Skeletal muscle cell (primary cell): Measurements from ENCODE around the gene RAB11FIP2.

Source experiments
- DNase-seq: peaks from one replicate; pipeline ENCODE4 v3.0.0-alpha.2; 2010; ENCODE audit warnings: low read depth
- H3K4me3 ChIP-seq: 2 replicates; pipeline ENCODE4 v1.5.1; 2011; ENCODE audit warnings: low read depth, mild to moderate bottlenecking, control low read depth, low read length, moderate library complexity

The RAB11FIP2 gene

DNA sequence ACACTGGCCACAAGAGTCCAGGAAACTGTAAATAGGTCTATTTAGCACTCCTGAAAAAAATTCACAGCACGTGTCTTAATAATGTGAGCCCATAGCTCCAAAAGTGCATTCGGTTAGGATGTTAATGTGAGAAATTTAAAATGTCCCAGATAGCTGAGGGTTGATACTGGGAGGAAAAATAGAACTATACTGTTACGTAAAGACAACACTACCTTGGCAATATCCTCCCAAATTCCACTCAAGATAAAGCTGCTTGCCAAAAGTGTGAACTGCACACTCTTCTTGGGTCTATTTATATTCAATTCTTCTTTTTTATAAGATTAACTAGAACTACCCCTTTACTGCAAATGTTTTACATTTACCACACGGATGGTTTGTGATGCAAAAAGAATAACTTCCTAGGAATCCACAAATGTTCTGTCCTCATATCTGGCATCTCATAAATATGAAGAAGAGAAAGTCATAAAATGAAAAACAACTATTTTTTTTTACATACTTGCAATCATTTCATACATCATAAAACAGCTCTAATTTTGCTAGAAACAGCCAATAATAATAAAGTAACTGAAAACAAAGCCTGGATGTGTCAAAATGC, 10.4 kb downstream of the RAB11FIP2 start:
- no peak for DNase-seq
- no peak overlapping the region for H3K4me3 ChIP-seq

GRCh38 chr10:118035354-118036005, 11.3 kb downstream of the RAB11FIP2 start:
- no peak for DNase-seq
- no peak overlapping the region for H3K4me3 ChIP-seq

DNA sequence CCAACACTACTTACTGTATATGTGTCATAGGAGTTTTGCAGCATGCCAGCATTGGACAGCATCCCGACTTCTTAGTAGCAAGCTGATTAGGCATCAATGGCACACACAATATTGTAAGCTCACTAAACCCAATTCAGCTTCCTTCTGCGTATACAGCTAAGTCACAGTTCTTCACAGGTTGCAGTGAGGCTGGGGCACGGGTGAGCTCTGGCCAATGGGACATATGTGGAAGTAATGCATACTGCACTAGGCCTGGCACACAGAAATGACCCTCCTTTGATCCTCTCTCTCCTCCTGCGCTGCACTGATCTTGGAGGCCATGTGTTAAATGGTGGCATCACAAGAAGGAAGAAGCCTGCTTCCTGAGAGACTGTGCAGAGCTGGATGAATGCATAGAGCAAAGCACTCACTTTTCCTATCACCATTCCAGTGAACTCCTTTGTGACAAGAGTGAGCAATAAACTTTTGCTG, 11.9 kb downstream of the RAB11FIP2 start:
- H3K4me3 ChIP-seq, result no peak overlapping the region
- no peak for DNase-seq

- H3K4me3 ChIP-seq, result no peak overlapping the region
- no peak for DNase-seq
Observed at GRCh38 chr10:118033905-118034304, 12.8 kb downstream of the RAB11FIP2 start.

GRCh38 chr10:118032564-118032963, 14.2 kb downstream of the RAB11FIP2 start:
- DNase-seq, result no peak
- H3K4me3 ChIP-seq, result no peak overlapping the region

- DNase-seq, result no peak
- H3K4me3 ChIP-seq, result no peak overlapping the region
Observed at GRCh38 chr10:118031351-118032075, 15.2 kb downstream of the RAB11FIP2 start.

GRCh38 chr10:118028619-118029018, 18.1 kb downstream of the RAB11FIP2 start:
- no peak overlapping the region for H3K4me3 ChIP-seq
- no peak for DNase-seq

- no peak for DNase-seq
- no peak overlapping the region for H3K4me3 ChIP-seq
Observed at GRCh38 chr10:118027397-118027796, 19.3 kb downstream of the RAB11FIP2 start.

- H3K4me3 ChIP-seq, result no peak overlapping the region
- DNase-seq, result no peak
Observed at GRCh38 chr10:118026936-118027335, 19.8 kb downstream of the RAB11FIP2 start.

GRCh38 chr10:118020365-118020764, 26.4 kb downstream of the RAB11FIP2 start:
- no peak overlapping the region for H3K4me3 ChIP-seq
- no peak for DNase-seq

GRCh38 chr10:118017850-118018249, 28.9 kb downstream of the RAB11FIP2 start:
- H3K4me3 ChIP-seq, result no peak overlapping the region
- no peak for DNase-seq

GRCh38 chr10:118017071-118017740, 29.5 kb downstream of the RAB11FIP2 start:
- no peak for DNase-seq
- no peak overlapping the region for H3K4me3 ChIP-seq

- H3K4me3 ChIP-seq, result no peak overlapping the region
- DNase-seq, result no peak
Observed at GRCh38 chr10:118012952-118013525, 33.7 kb downstream of the RAB11FIP2 start.

DNA sequence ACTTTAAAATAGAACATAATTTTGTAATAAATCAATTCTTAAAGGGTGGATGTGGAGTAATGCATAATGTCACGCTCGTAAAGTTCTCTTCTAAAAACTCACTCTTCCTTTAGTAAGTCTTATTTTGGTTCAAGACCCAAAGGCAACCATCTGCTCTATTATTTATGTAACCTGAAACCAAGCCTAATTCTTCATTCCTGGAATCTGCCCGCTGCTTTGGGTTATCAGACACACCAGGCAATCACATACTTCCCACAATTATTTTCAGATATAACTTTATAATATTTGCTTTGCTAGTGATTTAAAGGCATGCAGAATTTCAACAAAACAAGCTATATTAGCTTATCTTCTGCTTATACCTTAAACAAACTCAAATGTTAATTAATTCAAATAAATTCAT, 39.0 kb downstream of the RAB11FIP2 start:
- no peak overlapping the region for H3K4me3 ChIP-seq
- no peak for DNase-seq

DNA sequence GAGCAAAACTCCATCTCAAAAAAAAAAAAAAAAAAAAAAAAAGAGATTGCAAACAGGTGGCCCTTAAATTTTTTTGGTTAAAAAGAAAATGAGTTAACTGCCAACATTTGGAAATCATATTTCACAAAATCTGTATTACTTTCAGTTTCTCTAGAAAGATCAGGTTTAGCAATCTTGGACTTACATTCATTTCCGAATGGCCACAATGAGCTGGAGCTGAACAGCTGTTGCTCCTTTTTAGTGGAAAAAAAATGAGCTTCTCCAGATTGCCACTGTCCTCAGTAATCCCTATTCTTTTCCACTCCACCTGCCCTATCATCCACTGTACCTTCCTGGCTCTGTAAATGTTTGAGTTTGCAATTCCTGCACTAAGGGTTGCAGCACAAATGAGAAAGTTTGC, 43.6 kb downstream of the RAB11FIP2 start:
- DNase-seq, result no peak
- no peak overlapping the region for H3K4me3 ChIP-seq

DNA sequence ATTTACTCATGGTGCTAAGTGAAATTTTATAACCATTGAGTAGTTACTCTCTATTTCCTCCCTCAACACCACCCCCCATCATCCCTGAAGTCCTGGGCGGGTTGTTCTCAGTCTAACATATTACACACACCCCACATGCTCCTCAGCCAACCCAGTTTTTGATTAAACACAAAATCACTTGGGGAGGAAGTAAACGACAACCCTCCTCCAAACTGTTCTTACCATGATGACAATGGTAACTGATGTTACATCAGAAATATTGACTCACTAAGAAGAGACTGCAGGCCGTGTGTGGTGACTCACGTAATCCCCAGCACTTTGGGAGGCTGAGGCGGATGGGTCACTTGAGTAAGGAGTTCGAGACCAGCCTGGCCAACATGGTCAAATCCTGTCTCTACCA, 44.2 kb downstream of the RAB11FIP2 start:
- peak; percentile 50 for DNase-seq
- no peak overlapping the region for H3K4me3 ChIP-seq

DNA sequence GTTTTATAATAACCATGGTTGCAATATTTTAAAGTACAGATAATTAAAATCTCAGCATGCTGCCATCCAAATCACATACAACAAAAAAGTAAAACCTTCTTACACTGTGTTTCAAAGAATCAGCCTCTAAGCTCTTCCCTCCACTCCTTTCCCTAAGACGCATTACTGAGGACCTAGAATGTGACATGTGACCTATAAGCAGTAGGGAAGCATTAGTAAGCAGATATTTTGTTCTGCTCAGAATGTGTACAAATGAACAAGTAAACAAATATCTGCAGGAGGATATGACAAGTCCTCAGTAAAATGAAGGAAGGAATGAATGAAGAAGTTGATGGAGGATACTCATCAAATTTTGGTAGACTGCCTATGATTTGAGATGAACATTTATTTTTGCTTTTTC, 49.1 kb downstream of the RAB11FIP2 start:
- DNase-seq, result no peak
- H3K4me3 ChIP-seq, result no peak overlapping the region

- no peak for DNase-seq
- no peak overlapping the region for H3K4me3 ChIP-seq
Observed at GRCh38 chr10:117996709-117997108, 50.0 kb downstream of the RAB11FIP2 start.

DNA sequence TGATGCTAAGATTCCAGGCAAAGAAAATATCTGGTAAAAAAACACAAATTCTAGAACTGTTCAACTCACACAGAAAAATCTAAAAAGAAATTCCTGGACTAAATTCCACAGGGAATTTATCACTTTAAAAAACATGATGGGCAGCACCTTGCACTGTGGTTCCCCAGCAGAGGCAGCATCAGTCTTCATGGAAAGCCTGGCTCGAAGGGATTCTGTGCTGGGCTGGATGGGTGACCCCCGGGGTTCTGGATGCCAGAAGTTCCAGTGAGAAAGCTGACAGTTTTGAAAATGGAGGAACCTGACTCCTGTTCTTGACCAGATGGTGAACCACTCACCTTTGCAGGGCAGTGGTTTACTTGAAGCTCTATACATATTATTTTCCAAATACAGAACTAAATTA, 52.0 kb downstream of the RAB11FIP2 start:
- H3K4me3 ChIP-seq, result no peak overlapping the region
- no peak for DNase-seq

GRCh38 chr10:117993166-117993565, 53.6 kb downstream of the RAB11FIP2 start:
- H3K4me3 ChIP-seq, result no peak overlapping the region
- DNase-seq, result no peak
